ENCODE data around the gene RAPGEF3. TPM values are rescaled to one million over a fixed set of nuclear protein-coding genes. Genes with fewer than 3 reads are reported as not detected.

RAPGEF3 gene
- total and polyA plus RNA-seq, 2 donors from 2014 or later: 84.3 to 179 TPM

DNA sequence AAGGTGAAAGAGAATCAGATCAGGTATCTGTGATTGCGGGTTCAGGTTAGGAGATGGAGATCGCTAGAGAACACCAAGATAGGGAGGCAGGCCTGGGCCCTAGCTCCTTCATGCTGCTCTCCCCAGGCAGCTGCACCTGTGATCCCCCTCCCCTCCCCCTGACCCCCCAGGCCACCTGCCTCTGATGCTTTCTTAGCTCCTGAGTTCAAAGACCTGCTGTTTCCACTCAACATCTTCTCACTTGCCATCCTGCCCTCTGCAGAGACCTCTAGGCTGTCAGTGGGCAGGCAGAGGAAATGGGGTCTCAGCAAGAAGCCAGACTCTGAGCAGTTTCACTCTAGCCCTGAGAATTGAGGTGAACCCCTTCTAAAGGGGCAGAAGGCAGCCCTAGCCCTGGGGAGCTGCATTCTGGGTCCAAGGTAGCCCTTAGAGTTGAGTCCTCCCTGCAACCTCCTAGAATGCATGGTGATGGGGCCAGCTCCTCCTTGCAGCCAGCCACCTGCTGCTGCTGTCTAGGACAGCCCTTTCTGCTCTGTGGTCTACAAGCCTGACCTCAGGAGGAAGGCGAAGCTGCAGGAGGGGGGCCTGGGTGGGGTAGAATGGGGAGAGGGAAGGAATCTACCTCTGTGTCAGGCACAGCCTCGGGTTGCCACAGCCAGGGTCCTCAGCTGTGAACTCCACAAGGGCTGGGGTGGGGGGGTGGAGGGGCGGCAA lies 8.0 kb upstream of the RAPGEF3 start:
- Histone ChIP-seq H3K4me1 (ENCODE audit: control insufficient read depth in 2 of 3, insufficient read depth in 2 of 3, low read depth in 1 of 3, low read length in 3 of 3) (peaks cover 7 to 35% (median 28%) of the 10 kb centered on the region in 3 donors), H3K27ac (ENCODE audit: low read depth in 2 of 2, low read length in 2 of 2) (no peak overlapping the region), H3K36me3 (ENCODE audit: control insufficient read depth in 2 of 3, insufficient read depth in 3 of 3, low read length in 3 of 3) (no peaks in the 10 kb centered on the region), H3K9ac (ENCODE audit: low read length in 3 of 3) (no peak overlapping the region), H3K27me3 (ENCODE audit: control insufficient read depth, insufficient read depth, low read length) (no peaks in the 10 kb centered on the region), H3K4me3 (ENCODE audit: low read length in 3 of 3) (no peak overlapping the region), H3K9me3 (ENCODE audit: control insufficient read depth in 2 of 3, insufficient read depth in 1 of 3, low read length in 3 of 3) (no peaks in the 10 kb centered on the region)
- intact Hi-C loops (cut with DNase I): no loop called here
- FAIRE-seq (no peak), DNase-seq (peak in 1 of 5 donors; percentile 46)
- TF ChIP-seq, protein P1, sequence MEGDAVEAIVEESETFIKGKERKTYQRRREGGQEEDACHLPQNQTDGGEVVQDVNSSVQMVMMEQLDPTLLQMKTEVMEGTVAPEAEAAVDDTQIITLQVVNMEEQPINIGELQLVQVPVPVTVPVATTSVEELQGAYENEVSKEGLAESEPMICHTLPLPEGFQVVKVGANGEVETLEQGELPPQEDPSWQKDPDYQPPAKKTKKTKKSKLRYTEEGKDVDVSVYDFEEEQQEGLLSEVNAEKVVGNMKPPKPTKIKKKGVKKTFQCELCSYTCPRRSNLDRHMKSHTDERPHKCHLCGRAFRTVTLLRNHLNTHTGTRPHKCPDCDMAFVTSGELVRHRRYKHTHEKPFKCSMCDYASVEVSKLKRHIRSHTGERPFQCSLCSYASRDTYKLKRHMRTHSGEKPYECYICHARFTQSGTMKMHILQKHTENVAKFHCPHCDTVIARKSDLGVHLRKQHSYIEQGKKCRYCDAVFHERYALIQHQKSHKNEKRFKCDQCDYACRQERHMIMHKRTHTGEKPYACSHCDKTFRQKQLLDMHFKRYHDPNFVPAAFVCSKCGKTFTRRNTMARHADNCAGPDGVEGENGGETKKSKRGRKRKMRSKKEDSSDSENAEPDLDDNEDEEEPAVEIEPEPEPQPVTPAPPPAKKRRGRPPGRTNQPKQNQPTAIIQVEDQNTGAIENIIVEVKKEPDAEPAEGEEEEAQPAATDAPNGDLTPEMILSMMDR (IDR thresholded peaks at IDR 0.05; ENCODE audit: borderline replicate concordance, extremely low read depth, insufficient read depth): no peak

DNA sequence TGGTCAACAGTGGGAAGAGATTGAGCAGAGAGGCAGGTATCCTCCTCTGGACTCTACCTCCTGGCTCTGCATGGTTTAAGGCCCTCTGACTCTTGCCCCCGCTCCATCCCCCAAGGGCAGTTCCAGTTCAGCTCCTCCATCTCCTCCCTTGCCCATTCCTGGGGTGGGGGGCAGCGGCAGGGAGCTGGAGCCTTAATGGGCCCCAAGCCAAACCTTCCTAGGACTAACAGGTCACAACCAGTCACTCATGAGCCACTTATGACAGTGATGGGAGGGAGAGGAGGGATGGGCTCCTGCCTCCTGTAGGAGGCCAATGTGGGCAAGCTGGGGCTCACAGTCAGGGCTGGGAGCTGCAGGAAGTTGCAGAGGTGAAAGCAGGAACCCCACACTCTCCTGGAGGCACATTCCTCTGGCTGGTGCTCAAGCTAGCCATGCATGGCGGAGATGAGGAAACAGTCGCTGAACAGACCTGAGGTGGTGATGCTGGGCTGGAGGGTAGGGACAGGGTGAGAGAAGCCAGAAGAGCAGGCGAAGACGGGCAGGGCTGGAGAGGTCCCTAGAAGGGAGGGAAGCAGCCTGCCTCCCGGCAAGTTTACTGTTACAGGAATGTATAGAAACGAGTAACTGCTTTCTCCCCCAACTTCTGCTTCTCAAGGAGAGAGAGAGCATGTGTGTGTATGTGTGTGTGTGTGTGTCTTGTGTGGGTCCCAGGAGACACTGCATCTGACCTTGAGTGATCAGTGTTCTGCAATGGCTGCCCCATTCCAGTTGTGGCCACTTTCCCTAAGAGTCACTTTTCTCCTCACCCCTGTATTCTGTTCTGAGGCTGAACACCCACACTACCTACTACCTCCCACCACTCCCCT lies 5.0 kb upstream of the RAPGEF3 start:
- Histone ChIP-seq H3K36me3 (ENCODE audit: control insufficient read depth in 2 of 3, insufficient read depth in 3 of 3, low read length in 3 of 3) (no peaks in the 10 kb centered on the region), H3K27ac (ENCODE audit: low read depth in 2 of 2, low read length in 2 of 2) (peak overlapping the region; percentile 83 to 87), H3K9ac (ENCODE audit: low read length in 3 of 3) (peak overlapping the region in 1 of 3 donors; percentile 41), H3K27me3 (ENCODE audit: control insufficient read depth, insufficient read depth, low read length) (no peaks in the 10 kb centered on the region), H3K4me1 (ENCODE audit: control insufficient read depth in 2 of 3, insufficient read depth in 2 of 3, low read depth in 1 of 3, low read length in 3 of 3) (peaks cover 7 to 39% (median 33%) of the 10 kb centered on the region in 3 donors), H3K4me3 (ENCODE audit: low read length in 3 of 3) (no peak overlapping the region), H3K9me3 (ENCODE audit: control insufficient read depth in 2 of 3, insufficient read depth in 1 of 3, low read length in 3 of 3) (no peaks in the 10 kb centered on the region)
- intact Hi-C loops (cut with DNase I): no loop called here
- FAIRE-seq (no peak), DNase-seq (peak; percentile 77 to 94 (median 82))
- TF ChIP-seq, protein P1 (IDR thresholded peaks at IDR 0.05; ENCODE audit: borderline replicate concordance, extremely low read depth, insufficient read depth): no peak

DNA sequence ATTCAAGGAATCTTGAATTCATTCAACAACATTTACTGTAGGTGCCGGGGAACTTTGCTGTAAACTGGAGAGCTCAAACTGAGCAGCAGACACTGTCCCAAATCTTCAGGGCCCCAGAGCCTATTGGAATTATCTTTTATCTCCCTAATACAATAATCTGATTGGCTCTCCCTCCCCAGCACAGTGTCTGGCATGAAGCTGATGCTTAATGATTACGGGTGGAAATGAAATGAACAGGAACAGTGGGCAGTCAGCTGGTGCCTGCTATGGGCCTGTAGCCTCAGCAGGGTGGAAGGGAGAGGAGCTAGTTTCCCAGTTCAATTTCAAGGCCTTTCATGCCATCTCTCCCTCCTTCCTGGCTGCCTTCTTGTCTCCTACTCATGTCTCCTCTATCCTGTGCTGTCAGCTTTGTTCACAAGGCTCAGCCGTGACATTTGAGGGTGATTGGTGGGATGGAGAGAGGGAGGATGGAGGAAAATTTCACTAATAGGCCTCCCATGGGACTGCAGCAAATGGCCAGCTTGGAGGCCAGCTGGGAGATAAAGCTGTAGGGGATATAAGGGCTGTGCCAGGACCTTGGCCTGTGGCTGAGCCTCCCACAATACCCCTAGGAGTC lies 4.3 kb upstream of the RAPGEF3 start:
- Histone ChIP-seq H3K27ac (ENCODE audit: low read depth in 2 of 2, low read length in 2 of 2) (peak overlapping the region; percentile 83 to 87), H3K27me3 (ENCODE audit: control insufficient read depth, insufficient read depth, low read length) (no peaks in the 10 kb centered on the region), H3K9ac (ENCODE audit: low read length in 3 of 3) (peak overlapping the region in 1 of 3 donors; percentile 41), H3K9me3 (ENCODE audit: control insufficient read depth in 2 of 3, insufficient read depth in 1 of 3, low read length in 3 of 3) (no peaks in the 10 kb centered on the region), H3K36me3 (ENCODE audit: control insufficient read depth in 2 of 3, insufficient read depth in 3 of 3, low read length in 3 of 3) (no peaks in the 10 kb centered on the region), H3K4me3 (ENCODE audit: low read length in 3 of 3) (no peak overlapping the region), H3K4me1 (ENCODE audit: control insufficient read depth in 2 of 3, insufficient read depth in 2 of 3, low read depth in 1 of 3, low read length in 3 of 3) (peaks cover 7 to 43% (median 33%) of the 10 kb centered on the region in 3 donors)
- peak in 1 of 5 donors; percentile 35 for DNase-seq
- intact Hi-C loops (cut with DNase I): no loop called here
- no peak for FAIRE-seq
- TF ChIP-seq, protein P1 (IDR thresholded peaks at IDR 0.05; ENCODE audit: borderline replicate concordance, extremely low read depth, insufficient read depth): no peak

Data from kidney (tissue), 14 donors.